HepG2 (cell line): ENCODE data around the gene MAEA. TPM values are rescaled to one million over a fixed set of nuclear protein-coding genes. Genes with fewer than 3 reads are reported as not detected.

Experiments
- ARNTL ChIP-seq: sonication (generic); formaldehyde crosslinking; IDR thresholded peaks from 2 replicates; pipeline ENCODE4 v1.4.0; 2020; ENCODE audit warnings: mild to moderate bottlenecking, missing genetic modification reagents
- ATF3 ChIP-seq: sonication (generic); formaldehyde crosslinking; IDR thresholded peaks from 2 replicates; pipeline ENCODE4 v1.4.0; 2020; ENCODE audit warnings: missing genetic modification reagents
- CCDC6 ChIP-seq: sonication (generic); formaldehyde crosslinking; IDR thresholded peaks from 2 replicates; pipeline ENCODE4 v1.8.1; 2022; ENCODE audit warnings: mild to moderate bottlenecking, missing genetic modification reagents, moderate library complexity
- FOSL2 ChIP-seq: sonication (generic); formaldehyde crosslinking; IDR thresholded peaks from 2 replicates; pipeline ENCODE4 v1.4.0; 2020; ENCODE audit warnings: missing genetic modification reagents
- HNF4G ChIP-seq, 2 experiments: sonication (generic) in 1 of 2; formaldehyde crosslinking in 1 of 2; IDR thresholded peaks; 2 replicates each; pipeline versions ENCODE4 v1.4.0 to v1.6.1; 2011 to 2020; ENCODE audit warnings: borderline replicate concordance in 2 of 2, low read depth in 2 of 2, mild to moderate bottlenecking in 2 of 2, low read length in 1 of 2, missing genetic modification reagents in 1 of 2, moderate library complexity in 1 of 2
- HOXA5 ChIP-seq: sonication (generic); formaldehyde crosslinking; IDR thresholded peaks from 2 replicates; pipeline ENCODE4 v1.4.0; 2020; ENCODE audit warnings: missing genetic modification reagents
- HOXA9 ChIP-seq: sonication (generic); formaldehyde crosslinking; IDR thresholded peaks from 2 replicates; pipeline ENCODE4 v1.8.1; 2022; ENCODE audit warnings: missing genetic modification reagents, mild to moderate bottlenecking, moderate library complexity, borderline replicate concordance
- MAX ChIP-seq: IDR thresholded peaks from 2 replicates; pipeline ENCODE4 v1.6.1; 2012; ENCODE audit warnings: inconsistent platforms
- MED1 ChIP-seq: sonication (generic); formaldehyde crosslinking; IDR thresholded peaks from 2 replicates; pipeline ENCODE4 v1.4.0; 2020; ENCODE audit warnings: missing genetic modification reagents
- MYPOP ChIP-seq: sonication (generic); formaldehyde crosslinking; IDR thresholded peaks from 2 replicates; pipeline ENCODE4 v1.8.1; 2023; ENCODE audit warnings: mild to moderate bottlenecking, moderate library complexity, missing genetic modification reagents
- SALL1 ChIP-seq: sonication (generic); formaldehyde crosslinking; IDR thresholded peaks from 2 replicates; pipeline ENCODE4 v1.8.0; 2022; ENCODE audit warnings: mild to moderate bottlenecking, missing genetic modification reagents
- SAP130 ChIP-seq: IDR thresholded peaks from 2 replicates; pipeline ENCODE4 v1.6.1; 2016; ENCODE audit warnings: low read depth
- SRSF4 ChIP-seq: fragments of 200-400 bp; formaldehyde crosslinking; IDR thresholded peaks from one replicate; pipeline ENCODE4 v1.6.1; 2018; ENCODE audit warnings: mild to moderate bottlenecking, low read depth, low read length, moderate library complexity; ENCODE audit not compliant: poor library complexity, severe bottlenecking
- ZFP82 ChIP-seq: sonication (generic); formaldehyde crosslinking; IDR thresholded peaks from 2 replicates; pipeline ENCODE4 v1.5.1; 2020; ENCODE audit warnings: mild to moderate bottlenecking, missing genetic modification reagents, borderline replicate concordance
- ZNF101 ChIP-seq: sonication (generic); formaldehyde crosslinking; IDR thresholded peaks from 2 replicates; pipeline ENCODE4 v1.4.0; 2020; ENCODE audit warnings: mild to moderate bottlenecking, low read depth, missing genetic modification reagents, borderline replicate concordance
- ZNF143 ChIP-seq: sonication (generic); formaldehyde crosslinking; IDR thresholded peaks from 2 replicates; pipeline ENCODE4 v1.4.0; 2020; ENCODE audit warnings: missing genetic modification reagents
- ZNF281 ChIP-seq: sonication (generic); formaldehyde crosslinking; IDR thresholded peaks from 2 replicates; pipeline ENCODE4 v1.4.0; 2020; ENCODE audit warnings: missing genetic modification reagents, borderline replicate concordance
- ZNF414 ChIP-seq: sonication (generic); formaldehyde crosslinking; IDR thresholded peaks from 2 replicates; pipeline ENCODE4 v1.5.0; 2020; ENCODE audit warnings: missing genetic modification reagents
- ZNF546 ChIP-seq: sonication (generic); formaldehyde crosslinking; conservative IDR thresholded peaks from 2 replicates; pipeline ENCODE4 v1.8.1; 2023; ENCODE audit warnings: mild to moderate bottlenecking, missing genetic modification reagents
- ZNF570 ChIP-seq: sonication (generic); formaldehyde crosslinking; IDR thresholded peaks from 2 replicates; pipeline ENCODE4 v1.4.0; 2020; ENCODE audit warnings: mild to moderate bottlenecking, missing genetic modification reagents, borderline replicate concordance
- ZNF672 ChIP-seq: sonication (generic); formaldehyde crosslinking; IDR thresholded peaks from 2 replicates; pipeline ENCODE4 v1.8.1; 2022; ENCODE audit warnings: missing genetic modification reagents
- ZNF740 ChIP-seq: sonication (generic); formaldehyde crosslinking; IDR thresholded peaks from 2 replicates; pipeline ENCODE4 v1.4.0; 2020; ENCODE audit warnings: missing genetic modification reagents
- polyA plus RNA-seq, 8 experiments: library from polyadenylated mRNA; depleted of rRNA in 3 of 8; stranded (reverse) in 7 of 8; unstranded in 1 of 8; fragments of >200 nt; fragmentation: Illumina TruSeq in 4 of 8; extraction: Trizol in 4 of 8; gene quantifications; 2 replicates each; pipeline versions ENCODE4 v1.2.1 to v1.2.3, GENCODE V29; 2011 to 2016; ENCODE audit warnings: low read depth in 4 of 8, missing spikeins in 1 of 8, mixed read lengths in 1 of 8; ENCODE audit not compliant: insufficient read depth in 1 of 8
- total RNA-seq, 5 experiments: library from RNA; depleted of rRNA; stranded (reverse); fragments of >200 nt; fragmentation: Illumina TruSeq; extraction: Trizol; gene quantifications; 2 replicates each; pipeline ENCODE4 v1.2.3, GENCODE V29; 2016; ENCODE audit warnings: low read depth in 1 of 5

The MAEA gene
- total and polyA plus RNA-seq, 2 of the 13 experiments (the other 11 are each of a cell fraction or from before 2014, with no cell fraction given): 52.0 to 57.1 TPM

GRCh38 chr4:1248245-1249147 lies 41.2 kb upstream of the MAEA start, which contains the start of gene CTBP1 (continued):
- TF ChIP-seq MAX (0 out of 2 replicates have a peak, but pooled peaks have one; percentile 46), HNF4G (IDR thresholded peaks at IDR 0.05; ENCODE audit: borderline replicate concordance, low read depth, low read length) (no peak), HNF4G (CRISPR knock-in tag; IDR thresholded peaks at IDR 0.05; ENCODE audit: borderline replicate concordance, low read depth) (no peak), HOXA5 (CRISPR knock-in tag) (peak; percentile 22; the same call in 1 of the 2 replicates), ZNF740 (CRISPR knock-in tag) (no peak), ARNTL (CRISPR knock-in tag) (peak; percentile 43; the same call in 1 of the 2 replicates), SAP130 (CRISPR knock-in tag) (peak; percentile 26; the same call in 1 of the 2 replicates), FOSL2 (no peak), ZNF570 (no peak), MYPOP (CRISPR knock-in tag) (no peak), ZNF143 (CRISPR knock-in tag) (no peak), CCDC6 (CRISPR knock-in tag) (peak; percentile 9; the same call in 1 of the 2 replicates), ZNF101 (no peak), HOXA9 (CRISPR knock-in tag) (no peak), ATF3 (CRISPR knock-in tag) (peak; percentile 11; the same call in 1 of the 2 replicates), ZNF672 (CRISPR knock-in tag) (no peak), MED1 (0 out of 2 replicates have a peak, but pooled peaks have one; percentile 15), ZNF546 (CRISPR knock-in tag) (0 out of 2 replicates have a peak, but pooled peaks have one; percentile 35), ZNF281 (CRISPR knock-in tag) (peak; percentile 84), ZNF414 (CRISPR knock-in tag) (no peak), ZFP82 (CRISPR knock-in tag) (peak; percentile 36; the same call in 1 of the 2 replicates), SRSF4 (peak; percentile 32), SALL1 (CRISPR knock-in tag) (peak; percentile 63)
